Gastrocnemius medialis (tissue), 4 donors: Measurements from ENCODE around the gene SNTG2. TPM values are rescaled to one million over a fixed set of nuclear protein-coding genes. Genes with fewer than 3 reads are reported as not detected.

ENCODE experiments used
- ATAC-seq, 2 donors: fragments of 150-250 bp; one replicate each; pipeline ENCODE4 v1.9.1; 2016
- DNase-seq, 2 donors: peaks; one replicate each; pipeline ENCODE4 v3.0.0-alpha.2; 2019
- H3K27ac ChIP-seq, 4 donors: fragments of 200-600 bp; sonication (generic); 1 replicate in 1 of 4; 2 replicates in 3 of 4; pipeline ENCODE4 v1.5.1; 2016 to 2018; ENCODE audit warnings: mild to moderate bottlenecking in 2 of 4, moderate library complexity in 1 of 4
- H3K27me3 ChIP-seq, 3 donors: fragments of 200-600 bp; sonication (generic) in 2 of 3; 1 replicate in 1 of 3; 2 replicates in 2 of 3; pipeline versions ENCODE4 v1.5.1 to v1.6.0; 2016 to 2019; ENCODE audit warnings: mild to moderate bottlenecking in 1 of 3, moderate library complexity in 1 of 3
- H3K36me3 ChIP-seq, 2 donors: fragments of 200-600 bp; sonication (generic) in 1 of 2; one replicate each; pipeline ENCODE4 v1.5.1; 2017 to 2018
- H3K4me1 ChIP-seq, 2 donors: fragments of 200-600 bp; sonication (generic) in 1 of 2; one replicate each; pipeline ENCODE4 v1.5.1; 2016 to 2017; ENCODE audit warnings: mild to moderate bottlenecking in 2 of 2
- H3K4me3 ChIP-seq, 4 donors: fragments of 200-600 bp; sonication (generic) in 3 of 4; 1 replicate in 1 of 4; 2 replicates in 3 of 4; pipeline ENCODE4 v1.5.1; 2016 to 2019; ENCODE audit warnings: mild to moderate bottlenecking in 2 of 4
- H3K9me3 ChIP-seq, 3 donors: fragments of 200-600 bp; sonication (generic) in 2 of 3; 1 replicate in 1 of 3; 2 replicates in 2 of 3; pipeline ENCODE4 v1.5.1; 2016 to 2019
- CTCF ChIP-seq, 5 experiments: fragments of 450-650 bp in 3 of 5; fragments of 200-600 bp in 2 of 5; sonication (generic) in 2 of 5; IDR thresholded peaks in 4 of 5; conservative IDR thresholded peaks in 1 of 5; 1 replicate in 4 of 5; 2 replicates in 1 of 5; pipeline ENCODE4 v1.5.1; 2016 to 2019; ENCODE audit warnings: antibody characterized with exemption in 5 of 5, mild to moderate bottlenecking in 3 of 5, moderate library complexity in 3 of 5
- POLR2A ChIP-seq, 2 donors: fragments of 450-650 bp; IDR thresholded peaks; one replicate each; pipeline ENCODE4 v1.6.1; 2017; ENCODE audit warnings: antibody characterized with exemption in 2 of 2, mild to moderate bottlenecking in 2 of 2, moderate library complexity in 2 of 2
- in situ Hi-C, 4 donors: fragments of 200-750 bp; cut with MboI; loops; one replicate each; pipeline versions ENCODE4 v1.15.0 to v1.8.0; 2017; ENCODE audit warnings: low sequenced_read_pairs in 4 of 4
- intact Hi-C: fragments of 100-400 bp; cut with DNase I; formaldehyde crosslinking; loops from one replicate; pipeline ENCODE4 v1.15.1; 2023; ENCODE audit warnings: low total_unique reads
- total RNA-seq, 4 donors: library from RNA; depleted of rRNA; stranded (reverse); fragments of >200 nt; gene quantifications; one replicate each; pipeline versions ENCODE4 v1.1.0 to v1.2.3, GENCODE V29; 2016

Gene SNTG2
- total RNA-seq, 4 donors from 2014 or later: 0.55 to 1.0 (median 0.92) TPM; not detected in 1

GRCh38 chr2:1266351-1266750 lies 315.7 kb downstream of the SNTG2 start:
- no peaks in the 10 kb centered on the region for H3K36me3 ChIP-seq
- H3K9me3 ChIP-seq: no peaks in the 10 kb centered on the region
- H3K4me3 ChIP-seq: no peak overlapping the region
- intact Hi-C loops (no loop called here), in situ Hi-C loops (no loop called here)
- DNase-seq (no peak), ATAC-seq (no peak)
- H3K27me3 ChIP-seq: no peaks in the 10 kb centered on the region
- no peaks in the 10 kb centered on the region for H3K4me1 ChIP-seq
- no peak overlapping the region for H3K27ac ChIP-seq
- no peak for TF ChIP-seq POLR2A (IDR thresholded peaks at IDR 0.05)
- no peak for TF ChIP-seq CTCF (IDR thresholded peaks at IDR 0.05 in 4 of 5, conservative IDR thresholded peaks at IDR 0.05 in 1 of 5)

DNA sequence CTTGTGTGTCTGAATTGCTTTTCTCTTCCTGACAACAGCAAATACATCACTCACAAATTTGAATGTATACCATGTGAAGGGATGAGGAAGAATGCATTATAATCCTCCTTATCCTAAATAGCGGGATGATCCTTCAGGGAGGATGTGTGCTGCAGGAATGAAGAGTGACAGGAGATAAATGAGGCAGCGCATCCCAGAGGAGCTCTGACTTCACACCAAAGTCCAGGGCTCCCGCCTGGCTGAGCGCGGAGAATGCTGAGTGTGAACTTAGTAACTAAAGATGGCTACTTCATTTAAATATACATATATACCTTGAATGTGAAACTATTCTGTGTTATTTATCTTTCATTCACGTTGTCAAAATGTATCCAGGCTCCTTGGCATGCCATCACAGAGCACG lies 317.4 kb downstream of the SNTG2 start:
- H3K27ac ChIP-seq: no peak overlapping the region
- H3K4me3 ChIP-seq: no peak overlapping the region
- intact Hi-C loops: no loop called here
- H3K9me3 ChIP-seq: no peaks in the 10 kb centered on the region
- TF ChIP-seq CTCF (IDR thresholded peaks at IDR 0.05 in 4 of 5, conservative IDR thresholded peaks at IDR 0.05 in 1 of 5): no peak
- no peak for TF ChIP-seq POLR2A (IDR thresholded peaks at IDR 0.05)
- H3K4me1 ChIP-seq: no peaks in the 10 kb centered on the region
- in situ Hi-C loops: no loop called here
- DNase-seq (no peak), ATAC-seq (no peak)
- H3K36me3 ChIP-seq: no peaks in the 10 kb centered on the region
- no peaks in the 10 kb centered on the region for H3K27me3 ChIP-seq

DNA sequence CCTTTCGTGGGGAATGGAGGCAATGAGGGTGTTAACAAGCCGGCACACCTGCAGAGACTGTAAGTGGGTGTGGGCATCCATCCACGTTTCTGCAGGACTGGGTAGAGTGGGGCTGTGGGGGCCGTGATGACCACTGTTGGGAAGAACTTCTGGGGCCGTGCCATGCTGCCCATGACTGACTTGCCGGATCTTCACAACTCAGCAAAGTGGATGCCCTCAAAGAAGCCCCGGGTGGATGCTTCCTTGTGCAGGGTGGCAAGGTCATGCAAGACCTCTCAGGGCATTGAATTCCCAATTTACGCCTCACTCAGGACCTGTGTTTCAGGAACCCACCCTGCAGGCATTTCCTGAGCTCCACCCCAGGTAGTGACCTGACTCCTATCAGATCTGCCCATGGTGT lies 319.2 kb downstream of the SNTG2 start:
- no peak for DNase-seq
- in situ Hi-C loops: no loop called here
- no peaks in the 10 kb centered on the region for H3K27me3 ChIP-seq
- H3K9me3 ChIP-seq: no peaks in the 10 kb centered on the region
- no peaks in the 10 kb centered on the region for H3K36me3 ChIP-seq
- no peak for ATAC-seq
- no peak overlapping the region for H3K4me3 ChIP-seq
- intact Hi-C loops: no loop called here
- TF ChIP-seq POLR2A (IDR thresholded peaks at IDR 0.05): no peak
- TF ChIP-seq CTCF (IDR thresholded peaks at IDR 0.05 in 4 of 5, conservative IDR thresholded peaks at IDR 0.05 in 1 of 5): no peak
- H3K27ac ChIP-seq: no peak overlapping the region
- H3K4me1 ChIP-seq: no peaks in the 10 kb centered on the region

GRCh38 chr2:1272835-1273234 lies 322.2 kb downstream of the SNTG2 start:
- no peaks in the 10 kb centered on the region for H3K4me1 ChIP-seq
- no peaks in the 10 kb centered on the region for H3K9me3 ChIP-seq
- no peak for DNase-seq
- no peaks in the 10 kb centered on the region for H3K27me3 ChIP-seq
- TF ChIP-seq CTCF (IDR thresholded peaks at IDR 0.05 in 4 of 5, conservative IDR thresholded peaks at IDR 0.05 in 1 of 5) (no peak), POLR2A (IDR thresholded peaks at IDR 0.05) (no peak)
- in situ Hi-C loops: no loop called here
- H3K27ac ChIP-seq: no peak overlapping the region
- H3K4me3 ChIP-seq: no peak overlapping the region
- ATAC-seq: no peak
- intact Hi-C loops: no loop called here
- no peaks in the 10 kb centered on the region for H3K36me3 ChIP-seq

GRCh38 chr2:1277634-1278033 lies 327.0 kb downstream of the SNTG2 start:
- DNase-seq (no peak), ATAC-seq (no peak)
- TF ChIP-seq CTCF (IDR thresholded peaks at IDR 0.05 in 4 of 5, conservative IDR thresholded peaks at IDR 0.05 in 1 of 5) (no peak), POLR2A (IDR thresholded peaks at IDR 0.05) (no peak)
- Histone ChIP-seq H3K4me1 (no peaks in the 10 kb centered on the region), H3K9me3 (no peaks in the 10 kb centered on the region), H3K27me3 (no peaks in the 10 kb centered on the region), H3K27ac (no peak overlapping the region), H3K4me3 (no peak overlapping the region), H3K36me3 (no peaks in the 10 kb centered on the region)
- intact Hi-C loops: no loop called here
- in situ Hi-C loops: no loop called here
